ENCODE results near the gene RAB3GAP2. TPM values are rescaled to one million over a fixed set of nuclear protein-coding genes. Genes with fewer than 3 reads are reported as not detected.

Gene RAB3GAP2
- total RNA-seq, 1 experiment from 2014 or later: 64.3 TPM

- ChIA-PET POLR2A (interaction anchor here (0.6 kb wide), 1 partner anchor 31 kb away, joined by 4 read pairs; no protein-coding TSS in a partner anchor), CTCF (no interaction called here)
- Mint-ChIP-seq H3K27ac (no peak overlapping the region), H3K36me3 (peaks cover 36% of the 10 kb centered on the region), H3K4me3 (no peak overlapping the region), H3K27me3 (ENCODE audit: low read depth) (no peaks in the 10 kb centered on the region), H3K9me3 (no peaks in the 10 kb centered on the region), H3K4me1 (no peaks in the 10 kb centered on the region)
- TF ChIP-seq TEAD1 (CRISPR knock-in tag; IDR thresholded peaks at IDR 0.05): no peak
- TF ChIP-seq KAT7 (CRISPR knock-in tag; IDR thresholded peaks at IDR 0.05; ENCODE audit: borderline replicate concordance): no peak
- no peak for TF ChIP-seq HMGXB4 (CRISPR knock-in tag; IDR thresholded peaks at IDR 0.05)
- TF ChIP-seq ZNF263 (CRISPR knock-in tag; IDR thresholded peaks at IDR 0.05; ENCODE audit: low read depth): no peak
- TF ChIP-seq ZNF219 (CRISPR knock-in tag; IDR thresholded peaks at IDR 0.05; ENCODE audit: borderline replicate concordance): no peak
- no peak for TF ChIP-seq MYBL2 (CRISPR knock-in tag; IDR thresholded peaks at IDR 0.05)
- no peak for TF ChIP-seq ZNF138 (CRISPR knock-in tag; conservative IDR thresholded peaks at IDR 0.05)
- no peak for TF ChIP-seq SOX15 (CRISPR knock-in tag; IDR thresholded peaks at IDR 0.05)
- no peak for TF ChIP-seq ZNF532 (CRISPR knock-in tag; IDR thresholded peaks at IDR 0.05; ENCODE audit: borderline replicate concordance)
- TF ChIP-seq ATF2 (CRISPR knock-in tag; IDR thresholded peaks at IDR 0.05; ENCODE audit: borderline replicate concordance, low read depth): no peak
- TF ChIP-seq TP53 (CRISPR knock-in tag; IDR thresholded peaks at IDR 0.05): no peak
- TF ChIP-seq ZMAT4 (CRISPR knock-in tag; IDR thresholded peaks at IDR 0.05): no peak
- TF ChIP-seq CDX4 (CRISPR knock-in tag; IDR thresholded peaks at IDR 0.05; ENCODE audit: borderline replicate concordance): no peak
- no peak for TF ChIP-seq STAT6 (CRISPR knock-in tag; conservative IDR thresholded peaks at IDR 0.05; ENCODE audit: low read depth)
- no peak for TF ChIP-seq ZNF423 (CRISPR knock-in tag; IDR thresholded peaks at IDR 0.05)
- TF ChIP-seq TCF7 (CRISPR knock-in tag; IDR thresholded peaks at IDR 0.05; ENCODE audit: low read depth): no peak
- TF ChIP-seq RELA (CRISPR knock-in tag; IDR thresholded peaks at IDR 0.05; ENCODE audit: borderline replicate concordance): no peak
- no peak for TF ChIP-seq ETV6 (CRISPR knock-in tag; IDR thresholded peaks at IDR 0.05)
- no peak for TF ChIP-seq ELF4 (CRISPR knock-in tag; IDR thresholded peaks at IDR 0.05; ENCODE audit: low read depth)
- ATAC-seq: no peak
- no peak for DNase-seq (ENCODE audit: low spot score)
These were observed 120.8 kb downstream of the RAB3GAP2 start for GRCh38 chr1:220151454-220151853.
